DMS114 treated with DMSO at 0.1 percent for 48 hours (cell line): ENCODE measurements around the gene GMFB.

ENCODE experiments used
- DNase-seq: peaks from one replicate; lab custom pipeline; 2025; ENCODE audit not compliant: unreplicated experiment; lab: John Stamatoyannopoulos, UW

Gene GMFB

GRCh38 chr14:54493293-54493692 lies 4.5 kb upstream of the GMFB start:
- DNase-seq, result no peak

GRCh38 chr14:54490445-54491175 lies 1.8 kb upstream of the GMFB start:
- DNase-seq, result no peak

- no peak for DNase-seq
Observed at GRCh38 chr14:54489731-54490444, 1.1 kb upstream of the GMFB start.

DNA sequence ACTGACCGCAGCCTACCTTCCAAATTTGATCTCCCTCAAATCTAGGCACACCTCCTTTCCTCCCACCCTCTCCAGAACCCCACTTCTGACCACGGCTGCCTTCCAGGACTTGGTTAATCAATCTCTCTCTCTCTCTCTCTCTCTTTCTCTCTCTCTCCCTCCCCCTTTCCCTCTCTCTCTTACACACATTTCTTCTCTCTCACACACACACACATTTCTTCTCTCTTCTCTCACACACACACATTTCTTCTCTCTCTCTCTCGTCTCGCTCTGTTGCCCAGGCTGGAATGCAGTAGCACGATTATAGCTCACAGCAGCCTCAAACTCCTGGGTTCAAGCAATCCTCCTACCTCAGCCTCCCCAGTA lies 521 bp upstream of the GMFB start:
- DNase-seq, result no peak

DNA sequence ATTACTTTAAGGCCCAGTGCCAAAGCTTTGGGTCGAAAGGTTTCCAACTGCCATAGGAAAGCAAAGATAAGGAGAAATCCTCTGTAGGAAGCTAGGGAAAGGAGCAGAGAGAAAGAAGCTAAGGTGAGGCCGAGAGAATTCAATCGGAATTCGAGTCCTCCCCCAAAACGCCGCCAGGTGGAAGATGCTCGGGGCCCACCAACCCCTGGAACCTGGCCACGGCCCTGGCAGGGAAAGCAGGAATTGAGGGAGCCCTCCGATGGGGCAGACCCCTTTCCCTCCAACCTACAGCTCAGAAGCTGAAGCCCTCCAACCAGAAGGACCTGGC lies 498 bp downstream of the GMFB start:
- DNase-seq, result no peak

DNA sequence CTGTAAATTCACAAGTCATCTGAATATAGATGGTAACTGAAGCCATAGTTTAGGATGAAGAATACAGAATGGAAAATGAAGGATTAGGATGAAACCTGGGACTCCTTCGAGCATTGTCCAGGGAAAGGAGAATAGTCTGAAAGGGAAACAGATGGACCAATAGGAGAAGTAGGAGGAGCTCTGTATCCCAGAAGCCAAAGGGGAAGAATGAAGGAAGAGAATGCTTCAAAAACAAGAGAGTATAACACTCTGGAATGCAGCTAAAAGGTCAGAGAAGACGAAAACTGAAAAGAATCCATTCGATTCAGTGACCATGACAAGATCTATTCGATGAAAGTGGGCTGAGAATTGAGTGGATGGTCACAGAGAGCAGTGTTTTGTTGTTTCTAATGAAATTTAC lies 1.0 kb downstream of the GMFB start:
- peak; percentile 65 for DNase-seq

- DNase-seq, result no peak
Observed at GRCh38 chr14:54486685-54487084, 2.1 kb downstream of the GMFB start.

DNA sequence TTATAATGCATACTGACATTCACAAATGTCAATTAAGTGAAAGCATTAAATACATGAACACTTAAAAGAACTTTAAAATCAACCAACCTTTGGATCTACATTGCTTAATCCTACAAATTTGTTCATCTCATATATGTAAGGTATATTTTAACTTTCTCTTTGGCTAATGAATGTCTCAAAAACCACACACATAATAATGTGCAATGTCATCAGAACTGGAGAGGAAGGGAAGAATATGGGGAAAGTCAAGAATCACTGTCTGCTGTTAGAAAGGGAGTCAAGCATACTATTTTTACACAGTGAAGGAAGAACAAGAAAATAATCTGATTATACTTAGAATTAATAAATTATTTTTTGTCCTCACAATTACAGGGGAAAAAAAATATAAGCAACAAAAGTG lies 4.9 kb downstream of the GMFB start:
- DNase-seq, result no peak

DNA sequence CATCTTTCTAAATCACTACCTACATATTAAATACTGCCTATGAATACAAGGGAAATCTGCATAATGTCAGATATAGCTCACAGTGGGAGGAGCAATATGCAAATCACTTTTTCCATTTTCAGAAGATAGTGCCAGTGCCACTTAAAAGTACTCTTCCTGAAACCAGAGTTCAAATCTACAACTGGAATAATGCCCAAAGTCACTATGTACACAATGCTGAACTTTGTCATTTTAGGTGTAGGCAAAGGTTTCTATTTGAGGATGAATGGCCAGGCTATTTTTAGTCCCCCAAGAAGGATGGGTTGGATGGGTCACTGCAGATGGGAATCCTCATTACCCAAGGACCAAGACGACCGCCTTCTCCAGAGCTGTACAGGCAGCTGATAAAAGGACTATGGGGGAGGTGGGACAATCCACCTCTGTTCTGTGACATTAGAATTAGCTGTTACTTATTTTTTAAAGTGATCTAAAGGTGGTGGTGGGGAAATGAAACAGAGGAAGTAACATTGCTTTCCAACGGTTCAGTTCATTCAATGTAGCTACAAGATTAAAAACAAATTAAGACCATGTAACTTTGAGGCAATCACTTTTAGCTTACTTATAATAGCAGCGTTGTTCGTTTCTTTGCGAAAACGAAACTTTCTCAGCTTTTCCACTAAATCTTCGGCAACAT lies 5.6 kb downstream of the GMFB start:
- no peak for DNase-seq

- no peak for DNase-seq
Observed at GRCh38 chr14:54481695-54482094, 7.1 kb downstream of the GMFB start.

- no peak for DNase-seq
Observed at GRCh38 chr14:54480830-54481562, 7.8 kb downstream of the GMFB start.

DNA sequence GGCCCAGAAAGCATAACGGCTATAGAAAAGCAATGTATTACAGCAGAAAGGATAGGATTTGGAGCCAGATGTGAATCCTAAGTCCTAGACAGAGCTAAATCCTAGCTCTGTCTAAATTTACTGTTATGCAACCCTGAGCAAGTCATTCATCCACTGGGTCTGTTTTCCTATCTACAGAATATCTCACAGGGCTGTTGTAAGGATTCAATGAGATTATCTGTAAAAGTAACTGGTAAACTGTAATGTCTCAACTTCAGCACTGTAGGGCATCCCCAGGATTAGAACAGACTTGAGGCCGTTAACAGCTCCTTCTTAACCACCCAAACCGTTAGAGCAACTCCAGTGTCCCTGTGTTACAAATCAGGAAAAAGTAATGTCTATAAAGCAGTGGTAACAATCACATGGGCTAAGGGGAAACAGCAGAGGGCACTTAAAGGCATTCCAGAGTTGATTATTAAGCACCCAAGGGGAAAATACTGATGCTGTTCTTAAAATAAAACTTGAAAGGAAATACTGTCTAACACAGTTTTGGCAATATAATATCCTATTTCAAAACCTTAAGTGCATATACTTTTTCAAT lies 10.1 kb downstream of the GMFB start:
- DNase-seq, result no peak

GRCh38 chr14:54475911-54476310 lies 12.9 kb downstream of the GMFB start:
- DNase-seq, result no peak

- no peak for DNase-seq
Observed at GRCh38 chr14:54475187-54475899, 13.4 kb downstream of the GMFB start.

GRCh38 chr14:54474232-54474793 lies 14.5 kb downstream of the GMFB start:
- DNase-seq, result no peak

- DNase-seq, result no peak
Observed at GRCh38 chr14:54472315-54472714, 16.5 kb downstream of the GMFB start.

- no peak for DNase-seq
Observed at GRCh38 chr14:54471641-54472040, 17.1 kb downstream of the GMFB start.

DNA sequence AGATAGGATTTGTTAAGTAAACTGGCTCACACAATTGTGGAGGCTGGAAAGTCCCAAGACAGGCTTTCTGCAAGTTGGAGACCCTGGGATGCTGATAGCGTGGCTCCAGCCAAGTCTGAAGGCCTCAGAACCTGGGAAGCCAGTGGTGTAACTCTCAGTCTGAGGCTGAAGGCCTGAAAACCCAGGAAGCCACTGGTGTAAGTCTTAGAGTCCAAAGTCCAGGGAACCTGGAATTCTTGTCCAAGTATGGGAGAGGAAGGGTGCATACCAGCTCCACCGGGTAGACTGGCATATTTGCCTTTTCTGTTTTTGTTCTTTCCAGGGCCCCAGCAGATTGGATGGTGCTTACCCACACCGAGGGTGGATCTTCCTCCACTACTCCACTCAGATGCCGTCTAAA lies 18.1 kb downstream of the GMFB start:
- no peak for DNase-seq

DNA sequence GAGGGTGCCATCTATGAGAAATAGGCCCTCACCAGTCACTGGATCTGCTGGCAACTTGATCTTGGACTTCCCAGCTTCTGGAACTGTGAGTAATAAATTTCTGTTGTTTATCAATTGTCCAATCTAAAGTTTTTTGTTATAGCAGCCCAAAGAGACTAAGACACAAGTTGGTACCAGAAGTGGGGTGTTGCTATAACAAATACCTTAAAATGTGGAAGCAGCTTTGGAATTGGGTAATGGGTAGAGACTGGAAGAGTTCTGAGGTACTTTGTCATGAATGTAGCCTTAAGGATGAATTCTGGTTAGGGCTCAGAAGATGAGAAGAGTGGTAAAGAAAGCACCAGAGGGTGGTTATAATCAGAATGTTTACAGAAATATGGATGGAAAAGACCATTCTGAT lies 21.5 kb downstream of the GMFB start:
- DNase-seq, result no peak

DNA sequence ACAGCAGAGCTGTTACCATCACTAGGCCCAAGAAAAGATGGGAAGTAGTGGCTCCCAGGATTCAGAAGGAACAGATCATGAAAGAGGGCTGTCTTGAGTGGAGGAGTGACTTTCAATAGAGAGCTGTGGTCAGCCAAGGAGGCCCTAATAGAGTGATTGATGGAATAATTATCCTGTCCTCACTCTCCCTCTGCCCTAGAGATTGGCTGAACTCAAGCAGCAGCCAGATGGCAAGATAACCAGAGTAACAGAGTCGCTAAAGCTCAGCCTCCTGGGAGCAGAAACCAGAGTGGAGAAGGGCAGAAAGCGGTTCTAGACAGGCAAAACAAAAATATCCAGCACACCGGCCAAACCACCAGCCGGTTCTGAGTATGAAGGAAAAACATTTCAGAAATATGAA lies 23.1 kb downstream of the GMFB start:
- DNase-seq, result no peak
